Measurements from ENCODE around the gene NFIB. TPM values are rescaled to one million over a fixed set of nuclear protein-coding genes. Genes with fewer than 3 reads are reported as not detected.

The NFIB gene
- polyA plus RNA-seq, 1 of the 3 experiments (the other 2 are of a cell fraction) = 9.2 TPM

- TF ChIP-seq PBX3 (IDR thresholded peaks at IDR 0.05) (no peak), RFX5 (IDR thresholded peaks at IDR 0.05; ENCODE audit: low read length) (no peak)
Measured at GRCh38 chr9:14250794-14251153, 63.2 kb downstream of the NFIB start (continued).

DNA sequence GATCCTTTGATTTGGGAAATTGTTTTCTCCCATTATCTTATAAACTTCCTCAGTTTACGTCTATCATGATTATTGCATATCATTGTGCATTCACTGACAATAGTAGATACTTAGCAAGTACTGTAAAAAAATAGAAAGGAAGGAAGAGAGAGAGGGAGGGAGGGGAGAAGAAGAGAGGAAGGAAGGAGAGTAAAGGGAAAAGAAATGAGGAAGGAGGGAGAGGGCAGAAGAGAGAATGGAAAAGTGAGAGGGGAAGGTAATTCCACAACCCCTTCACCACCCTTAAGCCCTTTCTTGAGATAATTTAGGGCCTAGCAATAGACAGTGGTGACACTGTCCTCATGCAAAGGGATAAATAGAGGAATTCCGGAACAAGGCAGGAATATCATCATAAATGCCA lies 64.4 kb downstream of the NFIB start:
- peaks cover 0 to 2% of the 10 kb centered on the region in 2 experiments for H3K36me3 ChIP-seq (replicated peaks in 1 of 2; ENCODE audit: control insufficient read depth in 1 of 2, insufficient read depth in 2 of 2, low read length in 1 of 2)
- CTCF ChIA-PET = no interaction called here
- peaks cover 7% of the 10 kb centered on the region; the same call in 1 of the 2 replicates for H4K20me1 ChIP-seq (ENCODE audit: insufficient read depth)
- POLR2A ChIA-PET = no interaction called here
- H3K9me3 ChIP-seq = no peaks in the 10 kb centered on the region
- H3K4me3 ChIP-seq (ENCODE audit: low read depth in 2 of 2, low read length in 1 of 2) = no peak overlapping the region
- H3K9me2 ChIP-seq = no peaks in the 10 kb centered on the region
- H3K79me2 ChIP-seq (ENCODE audit: insufficient read depth) = peaks cover 74% of the 10 kb centered on the region
- TF ChIP-seq EZH2phosphoT487 (IDR thresholded peaks at IDR 0.05; ENCODE audit: borderline replicate concordance, low read depth) = no peak
- TF ChIP-seq FOSL2 (IDR thresholded peaks at IDR 0.05; ENCODE audit: borderline replicate concordance, low read depth) = no peak
- TF ChIP-seq RCOR1 (IDR thresholded peaks at IDR 0.05; ENCODE audit: low read length) = no peak
- TF ChIP-seq JUND (IDR thresholded peaks at IDR 0.05) = no peak
- no peak for TF ChIP-seq TAF1 (IDR thresholded peaks at IDR 0.05; ENCODE audit: borderline replicate concordance, low read depth, low read length)
- TF ChIP-seq RAD21 (IDR thresholded peaks at IDR 0.05; ENCODE audit: low read length) = no peak
- no peak for TF ChIP-seq TCF12 (IDR thresholded peaks at IDR 0.05)
- no peak for TF ChIP-seq NFIC (IDR thresholded peaks at IDR 0.05; ENCODE audit: borderline replicate concordance)
- TF ChIP-seq ELF1 (IDR thresholded peaks at IDR 0.05) = no peak
- TF ChIP-seq USF2 (IDR thresholded peaks at IDR 0.05; ENCODE audit: borderline replicate concordance, low read depth, low read length) = no peak
- TF ChIP-seq SIN3A (IDR thresholded peaks at IDR 0.05; ENCODE audit: borderline replicate concordance, low read depth, low read length) = no peak
- no peak for TF ChIP-seq RFX5 (IDR thresholded peaks at IDR 0.05; ENCODE audit: low read length)
- TF ChIP-seq POLR2AphosphoS5 (IDR thresholded peaks at IDR 0.05; ENCODE audit: low read depth, low read length) = no peak
- TF ChIP-seq YY1 (IDR thresholded peaks at IDR 0.05; ENCODE audit: low read depth) = no peak
- TF ChIP-seq, protein P1, sequence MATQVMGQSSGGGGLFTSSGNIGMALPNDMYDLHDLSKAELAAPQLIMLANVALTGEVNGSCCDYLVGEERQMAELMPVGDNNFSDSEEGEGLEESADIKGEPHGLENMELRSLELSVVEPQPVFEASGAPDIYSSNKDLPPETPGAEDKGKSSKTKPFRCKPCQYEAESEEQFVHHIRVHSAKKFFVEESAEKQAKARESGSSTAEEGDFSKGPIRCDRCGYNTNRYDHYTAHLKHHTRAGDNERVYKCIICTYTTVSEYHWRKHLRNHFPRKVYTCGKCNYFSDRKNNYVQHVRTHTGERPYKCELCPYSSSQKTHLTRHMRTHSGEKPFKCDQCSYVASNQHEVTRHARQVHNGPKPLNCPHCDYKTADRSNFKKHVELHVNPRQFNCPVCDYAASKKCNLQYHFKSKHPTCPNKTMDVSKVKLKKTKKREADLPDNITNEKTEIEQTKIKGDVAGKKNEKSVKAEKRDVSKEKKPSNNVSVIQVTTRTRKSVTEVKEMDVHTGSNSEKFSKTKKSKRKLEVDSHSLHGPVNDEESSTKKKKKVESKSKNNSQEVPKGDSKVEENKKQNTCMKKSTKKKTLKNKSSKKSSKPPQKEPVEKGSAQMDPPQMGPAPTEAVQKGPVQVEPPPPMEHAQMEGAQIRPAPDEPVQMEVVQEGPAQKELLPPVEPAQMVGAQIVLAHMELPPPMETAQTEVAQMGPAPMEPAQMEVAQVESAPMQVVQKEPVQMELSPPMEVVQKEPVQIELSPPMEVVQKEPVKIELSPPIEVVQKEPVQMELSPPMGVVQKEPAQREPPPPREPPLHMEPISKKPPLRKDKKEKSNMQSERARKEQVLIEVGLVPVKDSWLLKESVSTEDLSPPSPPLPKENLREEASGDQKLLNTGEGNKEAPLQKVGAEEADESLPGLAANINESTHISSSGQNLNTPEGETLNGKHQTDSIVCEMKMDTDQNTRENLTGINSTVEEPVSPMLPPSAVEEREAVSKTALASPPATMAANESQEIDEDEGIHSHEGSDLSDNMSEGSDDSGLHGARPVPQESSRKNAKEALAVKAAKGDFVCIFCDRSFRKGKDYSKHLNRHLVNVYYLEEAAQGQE (IDR thresholded peaks at IDR 0.05; ENCODE audit: low read depth, low read length) = no peak
- TF ChIP-seq RXRA (IDR thresholded peaks at IDR 0.05; ENCODE audit: borderline replicate concordance, low read depth) = no peak
- no peak for TF ChIP-seq IRF3 (IDR thresholded peaks at IDR 0.05; ENCODE audit: low read depth, low read length)
- TF ChIP-seq MEF2A (IDR thresholded peaks at IDR 0.05; ENCODE audit: borderline replicate concordance, low read depth) = no peak
- no peak for TF ChIP-seq MXI1 (IDR thresholded peaks at IDR 0.05; ENCODE audit: low read depth, low read length)
- H3K4me1 ChIP-seq (ENCODE audit: control insufficient read depth in 1 of 2, insufficient read depth in 2 of 2, low read depth in 1 of 2, low read length in 1 of 2) = peaks cover 11 to 20% of the 10 kb centered on the region in 2 experiments; a peak in 3 of 4 replicates
- H2AFZ ChIP-seq (ENCODE audit: low read depth) = no peak overlapping the region
- no peaks in the 10 kb centered on the region for H3K27me3 ChIP-seq (ENCODE audit: insufficient read depth)
- no peak overlapping the region for H3K9ac ChIP-seq
- no peak overlapping the region for H3K4me2 ChIP-seq
- no peak overlapping the region for H3K27ac ChIP-seq (ENCODE audit: low read depth in 2 of 2, low read length in 1 of 2)
- WGBS (ENCODE audit: low lambda C conversion rate) = 96% methylated on average over 2 of the region's 2 CpGs
- DNase-seq = no peak
- peaks cover 13% of the 10 kb centered on the region for H3F3A ChIP-seq (replicated peaks; ENCODE audit: insufficient read depth)

Measured in SK-N-SH (cell line).